GM21390 (cell line): ENCODE results near the gene LMNB1.
"Not testable (repeated sequence)": the region's sequence is repeated elsewhere in the genome, so short reads cannot be mapped to it uniquely, and the experiment has no call there.

ENCODE experiments used
- ATAC-seq: cut with Tn5 transposase; IDR thresholded peaks from one replicate; pipeline ENCODE4 v1.9.1; 2021; ENCODE audit not compliant: unreplicated experiment

LMNB1 gene

DNA sequence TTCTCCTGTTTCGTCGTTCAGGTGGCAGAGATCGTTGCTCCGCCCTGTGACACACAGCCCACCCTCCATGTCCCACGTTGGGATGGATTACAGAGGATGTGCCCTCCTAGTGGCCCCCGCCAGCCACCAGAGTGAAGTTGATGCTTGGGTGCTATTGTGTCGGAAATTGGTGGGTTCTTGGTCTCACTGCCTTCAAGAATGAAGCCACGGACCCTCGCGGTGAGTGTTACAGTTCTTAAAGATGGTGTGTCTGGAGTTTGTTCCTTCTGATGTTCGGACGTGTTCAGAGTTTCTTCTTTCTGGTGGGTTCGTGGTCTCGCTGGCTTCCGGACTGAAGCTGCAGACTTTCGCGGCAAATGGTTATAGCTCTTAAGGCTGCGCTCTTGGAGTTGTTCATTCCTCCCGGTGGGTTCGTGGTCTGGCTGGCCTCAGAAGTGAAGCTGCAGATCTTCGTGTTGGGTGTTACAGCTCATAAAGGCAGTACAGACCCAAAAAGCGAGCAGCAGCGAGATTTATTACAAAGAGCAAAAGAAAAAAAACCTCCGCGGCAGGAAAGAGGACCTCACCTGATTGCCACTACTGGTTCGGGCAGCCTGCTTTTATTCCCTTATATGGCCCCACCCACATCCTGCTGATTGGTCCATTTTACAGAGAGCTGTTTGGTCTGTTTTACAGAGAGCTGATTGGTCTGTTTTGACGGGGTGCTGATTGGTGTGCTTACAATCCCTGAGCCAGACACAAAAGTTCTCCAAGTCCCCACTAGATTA, 76.8 kb downstream of the LMNB1 start:
- ATAC-seq = not testable (repeated sequence)

DNA sequence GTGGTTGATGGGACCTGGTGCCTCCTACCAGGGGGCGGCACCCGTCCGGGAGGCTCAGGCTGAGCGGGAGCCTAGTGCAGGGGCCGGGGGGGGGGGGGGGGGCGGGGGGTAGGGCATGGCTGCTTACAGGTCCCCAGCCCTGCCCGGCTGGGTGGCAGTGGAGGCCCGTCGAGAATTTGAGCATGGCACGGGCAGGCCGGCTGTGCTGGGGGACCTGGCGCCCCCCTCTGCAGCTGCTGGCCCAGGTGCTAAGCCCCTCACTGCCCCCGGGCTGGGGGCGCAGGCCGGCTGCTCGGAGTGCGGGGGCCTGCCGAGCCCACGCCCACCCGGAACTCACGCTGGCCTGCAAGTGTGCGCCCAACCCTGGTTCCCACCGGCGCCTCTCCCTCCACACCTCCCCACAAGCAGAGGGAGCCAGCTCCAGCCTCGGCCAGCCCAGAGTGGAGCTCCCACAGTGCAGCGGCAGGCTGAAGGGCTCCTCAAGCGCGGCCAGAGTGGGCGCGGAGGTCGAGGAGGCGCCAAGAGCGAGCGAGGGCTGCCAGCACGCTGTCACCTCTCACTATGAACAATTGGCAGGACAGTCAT, 77.7 kb downstream of the LMNB1 start:
- no peak for ATAC-seq

DNA sequence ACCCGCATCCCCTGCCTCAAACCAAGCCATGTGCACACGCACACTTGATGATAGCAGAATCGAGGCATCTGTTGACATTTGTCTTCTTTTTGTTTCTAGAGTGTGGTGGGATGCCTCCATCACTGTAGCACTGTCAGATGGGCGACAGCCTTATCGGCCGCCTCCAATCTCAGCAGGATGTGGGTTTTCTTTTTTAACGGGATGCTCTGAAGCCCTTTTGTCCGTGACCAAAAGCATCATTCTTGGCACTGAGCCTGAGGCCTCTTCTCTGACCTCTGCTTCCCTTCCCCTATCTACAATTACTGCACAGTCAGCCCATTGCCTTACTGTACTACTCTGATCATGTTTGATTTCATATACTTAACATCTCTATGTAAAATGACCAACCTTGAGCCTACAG, 78.3 kb downstream of the LMNB1 start:
- ATAC-seq = no peak

DNA sequence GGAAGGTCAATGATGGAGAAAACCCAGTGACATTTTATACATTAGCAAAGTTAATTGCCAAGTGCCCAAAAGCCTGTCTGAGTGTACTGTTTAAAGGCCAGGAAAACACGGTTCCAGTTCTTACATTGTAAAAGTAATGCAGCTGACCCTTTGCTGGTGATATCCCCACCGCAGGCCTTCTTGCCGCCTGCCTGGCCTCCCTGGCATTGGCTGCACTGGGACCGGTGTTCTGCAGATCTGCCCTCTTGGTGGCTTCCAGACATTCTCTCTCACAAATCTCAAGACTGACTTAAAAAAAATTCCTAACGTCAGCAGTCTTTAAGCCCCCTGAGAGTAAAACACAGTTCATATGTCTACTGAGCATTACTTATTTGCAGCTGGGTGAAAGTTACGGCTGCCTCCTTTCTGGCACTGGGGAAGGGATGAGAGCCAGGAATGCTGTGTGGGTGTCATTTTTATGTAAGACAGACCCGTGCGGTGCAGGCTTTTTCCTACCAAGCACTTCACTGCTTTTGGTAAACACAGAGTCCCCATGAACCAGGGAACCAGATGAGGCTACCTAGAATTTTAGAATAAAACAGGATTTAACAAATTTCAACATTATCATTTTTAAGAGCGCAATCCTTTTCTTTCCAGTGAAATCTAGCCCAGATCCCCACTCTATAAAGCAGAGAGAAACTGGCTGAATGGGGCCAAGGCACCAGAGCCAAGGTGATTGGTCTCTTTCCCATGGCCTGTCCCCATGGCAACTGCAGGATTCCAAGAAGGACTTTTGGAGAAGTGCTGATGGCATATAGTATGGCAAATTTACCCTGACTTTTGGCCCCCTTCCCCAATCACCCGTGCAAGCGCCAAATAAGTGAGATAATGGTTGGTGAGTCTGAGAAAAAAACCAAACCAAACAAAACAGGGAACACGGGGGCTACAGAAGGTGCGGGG, 80.8 kb downstream of the LMNB1 start:
- ATAC-seq = no peak

DNA sequence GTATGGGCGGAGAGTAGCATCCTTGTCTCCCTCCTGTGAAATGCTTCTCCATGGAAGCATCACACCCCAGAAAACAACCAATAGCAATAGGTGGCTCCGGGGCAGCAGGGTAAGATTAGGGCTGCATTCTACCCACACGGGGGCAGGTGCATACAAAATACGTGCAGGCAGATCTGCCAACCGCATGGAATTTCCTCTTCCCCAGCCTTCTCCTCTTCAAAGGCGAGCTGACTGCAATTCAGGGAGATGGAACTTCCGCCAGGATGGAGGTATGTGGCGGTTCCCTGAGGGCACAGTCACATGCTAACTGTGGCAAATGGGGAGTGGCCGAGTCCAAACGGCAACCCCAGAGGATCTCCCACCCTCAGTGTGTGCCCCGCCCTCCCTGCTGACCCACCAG, 81.5 kb downstream of the LMNB1 start:
- ATAC-seq = no peak

DNA sequence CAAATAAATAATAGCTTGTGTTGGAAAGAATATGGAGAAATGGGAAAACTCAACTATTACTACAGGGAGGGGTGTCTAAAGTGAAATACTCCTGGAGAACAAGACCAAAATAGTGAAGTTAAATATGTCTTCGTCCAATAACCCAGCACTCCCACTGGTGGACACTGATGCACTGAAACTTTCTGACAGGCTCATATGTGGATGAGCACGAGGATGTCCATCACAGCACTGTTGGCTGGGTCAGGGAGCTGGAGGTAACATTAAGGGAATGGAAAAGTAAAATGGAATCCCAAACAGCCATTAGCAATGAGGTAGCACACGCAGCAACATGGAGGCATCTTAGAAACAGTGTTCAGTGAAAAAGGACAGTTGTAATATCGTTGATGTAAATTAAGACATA, 86.5 kb downstream of the LMNB1 start:
- no peak for ATAC-seq

DNA sequence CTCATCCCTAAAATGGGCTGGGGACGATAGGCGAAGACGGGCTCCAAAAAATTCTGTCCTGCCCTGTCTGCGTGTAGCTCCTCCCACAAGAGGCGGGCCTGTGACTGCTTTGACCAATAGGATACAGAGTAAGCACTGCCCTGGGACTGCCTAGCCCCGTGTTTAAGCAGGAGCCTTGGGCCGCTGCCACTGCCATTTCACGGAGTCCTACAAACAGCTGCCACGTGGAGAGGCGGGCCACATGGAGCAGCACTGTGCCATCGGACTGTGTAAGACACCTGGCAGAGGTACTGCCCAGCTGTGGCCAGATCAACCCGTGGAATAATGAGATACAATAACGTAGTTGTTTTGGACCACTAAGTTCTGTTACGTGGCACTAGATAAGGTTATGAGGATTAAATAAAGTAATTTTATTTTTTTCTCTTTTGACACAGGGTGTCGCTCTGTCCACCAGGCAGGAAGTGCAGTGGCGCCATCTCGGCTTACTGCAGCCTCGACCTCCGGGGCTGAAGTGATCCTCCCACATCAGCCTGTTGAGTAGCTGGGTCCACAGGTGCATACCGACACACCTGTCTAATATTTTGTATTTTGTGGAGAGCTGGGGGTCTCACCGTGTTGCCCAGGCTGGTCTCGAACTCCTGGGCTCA, 87.2 kb downstream of the LMNB1 start:
- ATAC-seq = no peak

DNA sequence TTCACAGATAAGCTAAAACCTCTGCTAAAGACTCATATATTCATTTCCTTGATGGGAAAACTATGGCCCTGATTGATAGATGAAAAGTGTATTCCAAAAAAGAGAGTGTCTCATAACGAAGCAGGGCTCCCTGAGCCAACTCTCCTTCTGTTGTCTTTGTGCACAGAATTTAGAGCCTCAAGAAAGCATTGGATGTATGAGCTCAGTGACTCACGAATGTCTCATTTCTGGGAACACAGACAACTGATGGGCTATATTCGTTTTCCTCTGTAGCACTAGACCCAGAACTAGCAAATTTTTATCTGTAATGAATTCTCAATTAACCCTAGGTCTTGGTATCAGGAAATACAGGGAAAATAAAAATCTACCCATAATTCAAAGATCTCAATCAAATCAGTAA, 88.4 kb downstream of the LMNB1 start:
- ATAC-seq = no peak

DNA sequence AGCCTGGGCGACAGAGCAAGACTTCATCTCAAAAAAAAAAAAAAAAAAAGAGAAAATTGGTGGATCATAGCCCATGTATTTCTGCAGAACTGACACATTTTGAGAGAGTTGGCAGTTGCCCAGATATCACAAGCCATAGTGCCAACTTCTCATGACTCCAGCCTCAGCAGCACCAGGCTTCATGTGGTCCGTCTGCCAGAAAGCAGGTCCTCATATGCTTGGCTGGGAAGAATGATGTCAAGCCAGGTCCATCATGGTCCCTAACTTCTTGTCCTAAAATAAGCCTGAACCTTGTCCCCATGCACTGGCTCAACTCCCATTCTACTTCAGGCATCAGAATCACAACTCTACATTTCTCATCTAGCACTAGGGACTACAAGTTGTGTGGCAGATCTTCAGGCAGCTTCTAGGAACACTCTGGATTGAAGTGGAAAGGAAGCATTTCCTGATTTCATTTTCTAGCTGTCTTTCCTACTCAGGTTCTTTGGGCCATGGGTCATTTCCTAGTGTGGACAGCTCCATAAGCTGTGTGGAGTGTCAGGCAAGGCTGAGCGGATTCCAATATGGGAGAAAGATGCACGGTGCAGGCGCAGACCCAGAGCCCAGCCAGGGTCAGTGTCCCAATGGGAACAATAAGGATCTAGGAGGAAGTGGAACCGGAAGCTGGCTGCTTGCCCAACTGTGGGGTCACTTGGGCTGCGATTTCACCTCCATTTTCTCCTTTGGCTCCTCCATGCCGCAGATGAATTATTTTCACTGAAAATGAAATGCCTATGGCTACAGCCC, 90.1 kb downstream of the LMNB1 start:
- ATAC-seq = no peak

DNA sequence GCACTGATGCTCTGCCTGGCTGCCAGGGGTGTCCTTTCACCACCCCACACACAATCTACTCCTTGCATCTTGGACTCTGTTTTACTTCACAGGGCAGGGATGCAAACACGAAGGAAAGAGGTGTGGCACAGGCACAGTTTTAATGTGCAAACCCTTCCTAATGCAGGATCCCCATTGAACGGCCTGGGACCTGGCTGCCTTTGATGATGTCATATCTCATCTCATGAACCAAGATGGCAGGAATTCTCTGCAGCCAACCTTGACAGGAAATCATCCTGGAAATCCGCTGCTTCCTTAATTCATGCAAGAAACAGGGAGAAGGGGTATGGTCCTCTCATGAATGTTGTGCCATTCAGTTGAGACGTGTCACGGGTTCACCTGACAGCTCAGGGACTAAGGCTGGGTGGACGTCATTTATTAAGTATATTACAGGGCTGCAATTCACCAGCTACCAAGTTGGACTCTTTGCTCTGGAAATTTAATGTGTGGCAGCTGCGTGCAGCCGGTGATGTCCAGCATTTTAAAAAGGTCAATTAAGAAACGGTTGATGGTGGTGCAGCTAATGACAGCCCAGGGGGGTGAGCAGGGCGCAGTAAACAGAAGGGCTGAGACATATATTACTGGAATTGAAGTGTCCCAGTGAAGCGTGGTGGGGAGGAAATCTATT, 91.5 kb downstream of the LMNB1 start:
- no peak for ATAC-seq

DNA sequence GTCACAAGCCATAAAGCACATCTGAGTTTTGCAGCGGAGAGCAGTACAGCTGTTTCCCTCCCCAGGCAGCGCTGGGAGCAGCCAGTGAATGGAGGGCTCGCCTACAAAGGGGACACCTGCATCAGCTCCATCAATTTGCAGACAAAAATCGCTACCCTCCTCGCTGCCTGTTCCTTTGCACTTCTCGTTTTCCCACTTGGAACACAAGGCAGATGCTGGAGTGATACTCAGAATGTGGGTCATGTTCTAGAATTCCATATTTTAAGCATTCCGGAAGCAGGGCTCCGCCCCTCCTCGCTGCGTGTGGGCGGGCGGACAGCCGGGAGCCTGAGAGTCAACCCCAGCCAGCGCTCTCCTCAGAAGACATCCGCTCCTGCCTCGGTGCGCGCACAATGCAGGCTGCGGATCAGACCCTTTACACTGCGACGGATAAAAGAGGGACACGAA, 92.1 kb downstream of the LMNB1 start:
- ATAC-seq = no peak

DNA sequence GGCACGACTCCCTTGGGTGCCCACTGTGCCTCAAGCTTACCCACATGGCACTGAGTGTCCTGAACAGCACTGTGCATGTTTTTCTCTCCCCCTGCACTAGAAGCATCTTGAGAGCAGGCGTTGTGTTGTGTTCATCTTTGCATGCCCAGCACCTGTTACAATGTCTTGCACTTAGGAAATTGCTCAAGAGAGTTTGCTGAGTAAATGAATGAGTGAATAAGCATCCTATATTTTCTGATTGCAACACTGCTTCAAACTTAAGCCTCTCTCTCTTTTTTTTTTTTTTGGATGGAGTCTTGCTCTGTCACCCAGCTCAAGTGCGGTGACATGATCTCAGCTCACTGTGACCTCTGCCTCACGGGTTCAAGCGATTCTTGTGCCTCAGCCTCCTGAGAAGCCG, 94.5 kb downstream of the LMNB1 start:
- no peak for ATAC-seq

DNA sequence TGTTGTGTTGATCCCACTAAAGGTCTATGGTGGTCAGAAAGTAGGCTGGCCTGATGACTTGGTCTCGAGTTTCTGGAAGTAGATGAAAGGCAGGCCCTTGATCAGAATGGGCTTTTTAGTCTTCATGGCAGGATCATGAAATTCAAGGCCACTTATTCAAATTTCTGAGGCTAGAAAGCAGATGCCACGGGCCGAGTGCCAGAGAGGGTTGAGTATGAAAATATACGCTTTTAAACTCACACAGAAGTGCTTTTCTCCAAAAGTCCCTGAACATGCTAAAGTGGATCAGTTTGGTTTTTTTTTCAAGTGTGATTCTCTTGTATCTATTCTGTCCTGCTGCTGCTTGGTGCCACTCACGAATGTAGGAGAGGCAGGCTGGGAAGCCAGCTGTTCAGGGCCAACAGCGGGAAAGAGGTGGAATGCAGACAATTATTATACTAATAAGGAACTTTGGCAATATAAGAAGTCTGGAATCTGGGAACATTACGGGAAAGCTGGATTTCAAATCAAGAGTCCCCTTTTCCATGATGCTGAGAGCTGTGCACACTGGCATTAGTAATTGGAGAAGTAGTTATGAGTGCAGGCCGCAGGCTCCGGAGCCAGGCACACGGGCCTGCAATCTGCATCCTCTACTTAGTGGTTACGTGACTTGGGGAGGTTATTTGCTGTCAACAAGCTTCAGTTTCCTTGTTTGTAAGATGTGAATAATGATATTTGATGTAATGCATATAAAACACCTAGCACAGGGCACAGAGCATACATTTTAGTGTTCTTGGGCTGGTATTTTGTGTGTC, 95.8 kb downstream of the LMNB1 start:
- ATAC-seq = no peak

DNA sequence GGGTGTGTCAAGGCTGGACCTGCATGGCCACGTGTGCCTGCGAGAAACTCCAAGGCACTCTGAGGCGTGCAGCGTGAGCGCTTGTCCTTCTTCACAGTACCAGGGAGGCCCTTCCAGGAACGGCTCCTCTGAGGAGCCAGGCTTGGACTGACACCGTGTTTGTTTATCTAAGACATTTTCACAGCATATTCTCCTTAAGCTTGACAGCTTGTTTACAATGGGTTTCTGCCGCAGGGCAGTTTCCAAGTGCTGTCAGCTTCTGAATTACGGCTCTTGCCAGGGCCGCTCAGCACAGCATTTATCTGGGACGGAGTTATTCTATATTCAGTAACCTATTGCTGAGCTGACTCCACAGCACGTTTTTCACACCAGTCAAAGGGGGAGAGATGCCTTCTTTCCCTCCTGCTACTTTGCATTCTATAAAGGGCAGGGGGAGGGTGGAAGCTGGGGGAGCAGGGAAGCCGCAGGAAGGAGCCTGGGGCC, 98.4 kb downstream of the LMNB1 start:
- no peak for ATAC-seq

DNA sequence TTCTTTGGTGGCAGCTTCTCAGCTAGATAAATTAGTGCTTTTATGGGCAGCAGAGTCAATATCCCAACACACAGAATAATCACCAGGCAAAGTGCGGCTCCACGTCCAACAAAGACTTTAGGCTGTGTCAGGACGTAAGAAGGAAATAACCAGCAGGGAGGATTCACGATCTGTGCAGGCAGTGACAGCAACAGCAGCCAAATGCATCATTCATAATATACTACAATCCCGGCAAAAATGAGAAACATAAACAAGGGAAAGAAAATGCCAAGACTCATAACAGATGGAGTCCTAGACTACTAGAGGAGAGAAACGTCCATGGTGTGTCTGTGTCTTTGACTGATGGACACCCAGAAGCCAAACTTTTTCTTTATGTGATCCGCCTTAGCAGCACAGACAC, 100.7 kb downstream of the LMNB1 start:
- ATAC-seq = no peak

DNA sequence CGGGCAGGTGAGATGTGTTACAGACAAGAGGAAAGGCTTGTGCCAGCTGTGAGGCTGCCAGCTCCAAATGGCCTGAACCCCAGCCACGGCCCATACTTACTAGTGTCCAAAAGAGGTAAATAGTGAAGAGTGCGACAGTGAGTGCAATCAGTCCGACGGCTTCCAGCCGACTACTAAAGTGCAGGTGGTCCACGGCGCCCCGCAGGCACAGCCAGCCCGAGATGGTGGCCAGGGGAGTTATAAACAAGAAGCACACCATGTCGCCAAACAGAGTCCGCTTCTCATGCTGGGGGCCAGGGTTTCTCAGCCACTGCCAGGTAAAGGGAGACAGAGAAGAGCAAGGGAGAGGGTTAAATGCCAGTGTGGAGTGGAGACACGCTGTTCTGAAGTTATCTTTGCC, 101.1 kb downstream of the LMNB1 start:
- ATAC-seq = no peak

DNA sequence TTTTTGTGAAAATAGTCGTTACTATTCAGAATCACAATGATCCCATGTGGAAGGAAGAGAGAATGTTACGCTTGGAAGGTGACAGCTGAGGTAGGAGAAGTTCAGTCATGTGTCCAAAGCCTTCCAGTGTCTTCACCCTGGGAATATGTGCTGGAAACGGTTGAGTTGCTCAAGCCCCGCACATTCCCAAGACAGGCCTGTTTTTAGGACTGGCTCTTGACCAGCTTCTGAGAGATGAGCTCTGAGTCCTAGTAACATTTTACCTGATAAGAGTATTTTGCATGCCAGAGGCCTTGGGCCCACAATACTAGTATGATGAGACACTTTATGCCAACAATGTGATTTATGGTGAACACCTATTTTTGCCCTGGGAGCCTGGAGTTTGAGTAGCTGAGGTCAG, 101.7 kb downstream of the LMNB1 start:
- no peak for ATAC-seq

DNA sequence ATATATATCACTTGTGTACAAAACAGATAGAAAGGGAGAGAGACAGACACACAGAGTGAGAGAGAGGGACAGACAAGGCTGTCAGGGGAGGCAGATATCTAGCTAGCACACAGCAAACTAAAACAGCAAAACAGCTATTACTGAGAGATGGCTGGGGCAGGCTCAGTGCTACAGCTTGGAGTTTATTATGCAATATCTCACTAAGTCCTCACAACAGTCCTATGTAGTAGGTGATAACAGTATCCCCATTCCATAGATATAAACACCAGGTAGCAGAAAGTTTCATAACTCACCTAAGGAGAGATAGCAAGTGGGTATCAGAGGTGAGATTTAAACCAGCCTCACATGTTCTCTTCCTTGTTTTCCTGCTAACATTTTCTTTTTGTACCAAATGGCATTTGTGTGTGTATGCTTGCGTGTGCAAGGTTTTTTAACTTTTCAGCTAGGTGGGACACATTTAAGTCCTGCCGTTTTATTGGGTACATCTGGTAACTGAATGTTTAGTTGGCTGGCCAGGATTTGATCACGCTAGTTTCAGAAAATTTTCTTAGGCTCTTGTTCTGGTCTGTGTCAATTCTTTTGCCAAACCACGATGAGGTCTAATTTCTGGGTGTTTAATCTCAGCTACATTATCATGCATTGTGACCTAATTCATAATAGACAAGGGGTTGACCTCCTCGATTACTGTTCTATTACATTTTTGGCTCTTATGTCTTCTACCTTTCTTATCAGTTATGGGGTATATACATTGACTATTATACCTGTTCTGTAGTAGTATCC, 105.1 kb downstream of the LMNB1 start:
- ATAC-seq = no peak
